Measurements from ENCODE around the gene HOXB2.

The HOXB2 gene

DNA sequence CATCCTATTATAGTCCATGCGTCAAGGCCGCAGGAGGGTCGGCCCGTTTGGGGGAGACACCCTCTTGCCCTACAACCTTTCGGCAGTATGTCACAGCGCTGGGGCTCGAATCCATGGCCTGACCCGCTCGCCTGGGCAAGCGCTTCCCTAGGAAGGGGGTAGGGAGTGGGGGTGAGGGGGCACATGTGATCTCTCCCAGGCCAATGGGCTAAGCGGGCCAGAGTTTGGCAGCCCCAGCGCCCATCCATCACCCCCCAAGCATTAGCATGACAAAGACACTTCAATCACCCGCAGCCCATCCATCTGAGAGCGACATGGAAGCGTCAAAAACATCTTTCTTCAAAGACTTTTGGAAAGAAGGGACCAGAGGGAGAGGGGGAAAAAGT is 14.0 kb downstream of the HOXB2 start, which contains the start of gene HOXB1:
TSS of gene HOXB1 (minus strand) at position 125 of the 386 bp plus-strand sequence. CDS start at position 18, 107 bp downstream.
- H3K27ac ChIP-seq = no peak within 1 kb of the TSS
- no peak within 1 kb of the TSS for H3K4me3 ChIP-seq
- peaks cover 17 to 61% (median 37%) of the 10 kb centered on the region in 11 experiments for H3K27me3 ChIP-seq
- no peak for TF ChIP-seq Cebpa-rat (IDR thresholded peaks at IDR 0.05)
- no peaks in the 10 kb centered on the region; a peak in 3 of 22 replicates for H4K20me1 ChIP-seq
- H3K4me1 ChIP-seq = no peaks in the 10 kb centered on the region
- no peaks in the 10 kb centered on the region for H3K36me3 ChIP-seq
- H3K4me2 ChIP-seq = no peak within 1 kb of the TSS
- no peak within 1 kb of the TSS for H3K9ac ChIP-seq
- H3K9me3 ChIP-seq (replicated peaks in 1 of 11) = no peaks in the 10 kb centered on the region

GRCh38 chr17:48530208-48530886 is 14.6 kb downstream of the HOXB2 start:
- Histone ChIP-seq H3K9me3 (replicated peaks in 1 of 11) (no peaks in the 10 kb centered on the region), H3K27ac (no peak overlapping the region), H3K4me3 (no peak overlapping the region), H3K4me2 (no peak overlapping the region), H3K36me3 (no peaks in the 10 kb centered on the region), H3K27me3 (peaks cover 21 to 66% (median 42%) of the 10 kb centered on the region in 11 experiments), H3K9ac (no peak overlapping the region), H3K4me1 (no peaks in the 10 kb centered on the region), H4K20me1 (no peaks in the 10 kb centered on the region; a peak in 3 of 22 replicates)
- TF ChIP-seq Cebpa-rat (IDR thresholded peaks at IDR 0.05) = no peak

GRCh38 chr17:48529683-48530009 is 15.3 kb downstream of the HOXB2 start:
- Histone ChIP-seq H3K4me3 (no peak overlapping the region), H3K9me3 (replicated peaks in 1 of 11) (no peaks in the 10 kb centered on the region), H3K27ac (no peak overlapping the region), H3K27me3 (peaks cover 21 to 73% (median 44%) of the 10 kb centered on the region in 11 experiments), H3K9ac (no peak overlapping the region), H3K4me1 (no peaks in the 10 kb centered on the region), H3K4me2 (no peak overlapping the region), H4K20me1 (no peaks in the 10 kb centered on the region; a peak in 2 of 22 replicates), H3K36me3 (no peaks in the 10 kb centered on the region)
- TF ChIP-seq Cebpa-rat (IDR thresholded peaks at IDR 0.05) = no peak

- Histone ChIP-seq H3K27ac (no peak overlapping the region), H3K9me3 (replicated peaks in 1 of 11) (no peaks in the 10 kb centered on the region), H3K27me3 (peaks cover 21 to 78% (median 45%) of the 10 kb centered on the region in 11 experiments), H3K4me3 (no peak overlapping the region), H3K4me1 (no peaks in the 10 kb centered on the region), H3K36me3 (no peaks in the 10 kb centered on the region), H3K4me2 (no peak overlapping the region), H4K20me1 (no peaks in the 10 kb centered on the region; a peak in 2 of 22 replicates), H3K9ac (no peak overlapping the region)
- no peak for TF ChIP-seq Cebpa-rat (IDR thresholded peaks at IDR 0.05)
These were observed 15.8 kb downstream of the HOXB2 start for GRCh38 chr17:48528936-48529682.

GRCh38 chr17:48528153-48528935 is 16.6 kb downstream of the HOXB2 start:
- H3K9me3 ChIP-seq (replicated peaks in 1 of 11) = no peaks in the 10 kb centered on the region
- H4K20me1 ChIP-seq = no peaks in the 10 kb centered on the region; a peak in 2 of 22 replicates
- H3K9ac ChIP-seq = no peak overlapping the region
- H3K27ac ChIP-seq = no peak overlapping the region
- TF ChIP-seq Cebpa-rat (IDR thresholded peaks at IDR 0.05) = no peak
- no peaks in the 10 kb centered on the region for H3K36me3 ChIP-seq
- H3K4me3 ChIP-seq = no peak overlapping the region
- no peaks in the 10 kb centered on the region for H3K4me1 ChIP-seq
- no peak overlapping the region for H3K4me2 ChIP-seq
- peaks cover 21 to 86% (median 53%) of the 10 kb centered on the region in 11 experiments for H3K27me3 ChIP-seq

GRCh38 chr17:48527547-48527932 is 17.4 kb downstream of the HOXB2 start:
- TF ChIP-seq Cebpa-rat (IDR thresholded peaks at IDR 0.05) = no peak
- Histone ChIP-seq H3K4me1 (no peaks in the 10 kb centered on the region), H3K36me3 (no peaks in the 10 kb centered on the region), H3K4me3 (no peak overlapping the region), H3K27ac (no peak overlapping the region), H3K4me2 (no peak overlapping the region), H4K20me1 (no peaks in the 10 kb centered on the region; a peak in 2 of 22 replicates), H3K9ac (no peak overlapping the region), H3K9me3 (replicated peaks in 1 of 11) (no peaks in the 10 kb centered on the region), H3K27me3 (peaks cover 21 to 86% (median 51%) of the 10 kb centered on the region in 11 experiments)

DNA sequence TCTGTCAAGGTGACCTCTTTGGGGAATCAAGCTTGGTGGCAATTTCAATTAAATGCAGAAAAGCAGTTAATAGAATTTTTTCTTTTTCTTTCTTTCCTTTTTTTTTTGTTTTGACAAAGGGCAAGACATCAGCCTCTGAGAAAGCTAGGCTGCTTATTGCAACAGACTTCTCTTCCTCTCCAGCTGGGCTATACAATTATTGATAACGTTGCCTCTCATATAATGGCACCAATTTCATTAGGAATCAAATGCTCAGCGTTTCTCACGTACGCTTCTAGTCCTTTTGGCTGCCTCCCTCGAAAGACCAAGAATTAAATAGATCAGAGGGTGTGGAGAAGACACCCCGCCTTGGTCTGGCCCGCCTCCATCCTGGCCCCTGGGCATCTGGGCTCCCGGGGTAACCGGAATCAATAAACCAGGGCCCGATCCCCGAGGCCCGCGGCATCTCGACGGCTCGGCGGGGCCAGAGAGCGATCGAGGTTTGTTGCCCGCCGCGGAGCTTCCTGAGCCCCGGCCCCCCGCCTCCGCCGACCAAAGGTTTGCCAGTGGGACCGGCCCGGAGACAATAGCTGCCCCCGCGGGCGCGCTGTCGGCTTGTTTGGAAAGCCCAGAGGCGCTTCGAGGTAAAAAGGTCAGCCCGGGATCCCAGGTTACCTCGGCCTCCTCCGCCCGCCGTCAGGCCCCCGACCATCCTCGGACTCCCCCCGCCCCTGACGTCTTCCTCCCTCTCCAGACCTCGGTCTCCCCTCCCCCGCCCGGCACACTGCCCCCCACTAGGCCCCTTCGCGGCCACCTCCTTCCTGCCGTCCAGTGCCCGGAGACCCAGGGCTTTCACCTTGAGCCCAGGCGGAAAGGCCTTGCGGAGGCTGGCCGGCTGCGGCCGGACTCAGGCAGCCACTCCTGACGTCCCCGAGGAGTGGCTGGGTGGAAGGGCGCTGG is 18.0 kb downstream of the HOXB2 start:
- Histone ChIP-seq H3K9ac (no peak overlapping the region), H3K4me2 (no peak overlapping the region), H4K20me1 (no peaks in the 10 kb centered on the region; a peak in 2 of 22 replicates), H3K27me3 (peaks cover 21 to 81% (median 44%) of the 10 kb centered on the region in 11 experiments), H3K27ac (no peak overlapping the region), H3K36me3 (no peaks in the 10 kb centered on the region), H3K4me1 (peaks cover 0 to 5% (median 0%) of the 10 kb centered on the region in 10 experiments; a peak in 4 of 20 replicates), H3K9me3 (replicated peaks in 1 of 11) (no peaks in the 10 kb centered on the region), H3K4me3 (no peak overlapping the region)
- no peak for TF ChIP-seq Cebpa-rat (IDR thresholded peaks at IDR 0.05)

DNA sequence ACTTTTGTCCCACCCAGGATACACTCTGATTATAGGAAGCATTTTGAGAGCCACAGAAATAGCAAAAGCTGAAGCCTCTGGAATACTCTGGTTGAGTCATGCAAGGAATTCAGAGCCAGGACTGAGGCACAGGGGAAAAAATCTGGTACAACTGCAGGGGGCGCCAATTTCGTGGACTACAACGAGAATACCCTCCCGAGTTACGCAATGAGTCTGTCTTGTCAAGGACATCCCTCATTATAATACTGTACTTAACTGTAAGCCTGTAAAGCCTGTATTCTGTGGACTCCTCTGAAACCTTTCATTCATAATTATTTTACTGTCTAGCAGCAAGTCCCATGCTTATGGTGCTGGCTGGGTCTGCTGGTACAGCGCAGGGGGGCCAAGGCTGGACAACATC is 21.9 kb downstream of the HOXB2 start:
- Histone ChIP-seq H3K36me3 (no peaks in the 10 kb centered on the region), H3K27me3 (peaks cover 21 to 55% (median 31%) of the 10 kb centered on the region in 11 experiments), H3K9me3 (replicated peaks in 1 of 11) (no peaks in the 10 kb centered on the region), H3K4me1 (peaks cover 0 to 5% (median 0%) of the 10 kb centered on the region in 10 experiments; a peak in 4 of 20 replicates), H3K4me3 (no peak overlapping the region), H4K20me1 (no peaks in the 10 kb centered on the region), H3K9ac (no peak overlapping the region), H3K27ac (no peak overlapping the region), H3K4me2 (no peak overlapping the region)
- TF ChIP-seq Cebpa-rat (IDR thresholded peaks at IDR 0.05) = peak in 3 of 11 experiments; percentile 52 to 69 (median 55); a peak in 4 of 22 replicates

Measured in BLaER1 treated with 17β-estradiol and CSF1 and Interleukin-3, amounts not matched to agents 10 nM and 100 nM (cell line).